ENCODE data around the gene IL17A. TPM values are rescaled to one million over a fixed set of nuclear protein-coding genes. Genes with fewer than 3 reads are reported as not detected.

Gene IL17A
- total RNA-seq = not detected in 2 replicates

GRCh38 chr6:52186075-52186474, at the start of gene IL17A:
Gene IL17A, plus strand, starts transcription at chr6:52186375. Its CDS starts 57 bp downstream, at chr6:52186432.

Other genes starting within 250 kb of the IL17A start
- gene PKHD1, start 98.8 kb upstream of the IL17A start, total RNA-seq = not detected in 2 replicates
- gene IL17F, start 58.1 kb downstream of the IL17A start, total RNA-seq = not detected in 2 replicates
- 49.1 and 164 TPM in 2 replicates for gene MCM3, start 98.4 kb downstream of the IL17A start, total RNA-seq
- gene PAQR8, start 175.8 kb downstream of the IL17A start, total RNA-seq = 4.0 and 4.1 TPM in 2 replicates
- gene EFHC1, start 234.0 kb downstream of the IL17A start, total RNA-seq = 21.6 and 22.9 TPM in 2 replicates